Choroid plexus epithelial cell (primary cell): Measurements from ENCODE around the gene BZW1.

Experiments used
- DNase-seq: peaks from one replicate; pipeline ENCODE4 v3.0.0-alpha.2; 2010; ENCODE audit warnings: low read depth
- H3K4me3 ChIP-seq: 2 replicates; pipeline ENCODE4 v1.5.1; 2011; ENCODE audit warnings: low read depth, mild to moderate bottlenecking, control low read depth, low read length, moderate library complexity
- TF ChIP-seq, protein P1 (sequence below): conservative IDR thresholded peaks from 2 replicates; pipeline ENCODE4 v1.5.1; 2011; ENCODE audit warnings: low read depth, mild to moderate bottlenecking, control low read depth, inconsistent platforms, low read length, moderate library complexity

BZW1 gene

DNA sequence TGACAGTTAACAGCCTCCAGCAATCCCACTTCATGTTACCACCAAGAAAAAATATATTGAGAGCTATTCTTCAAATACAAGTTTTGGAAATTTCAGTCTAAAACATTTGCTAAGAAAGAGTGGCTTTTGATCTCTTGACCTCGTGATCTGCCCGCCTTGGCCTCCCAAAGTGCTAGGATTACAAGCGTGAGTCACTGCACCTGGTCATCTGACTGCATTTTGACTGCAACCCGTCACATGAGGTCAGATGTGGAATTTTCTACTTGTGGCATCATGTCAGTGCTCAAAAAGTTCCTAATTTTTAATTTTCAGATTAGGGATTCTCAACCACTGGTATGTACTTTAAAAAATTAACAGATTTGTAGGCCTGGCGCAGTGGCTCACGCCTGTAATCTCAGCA, 61.9 kb downstream of the BZW1 start:
- no peak for DNase-seq
- no peak overlapping the region for H3K4me3 ChIP-seq
- TF ChIP-seq, protein P1, sequence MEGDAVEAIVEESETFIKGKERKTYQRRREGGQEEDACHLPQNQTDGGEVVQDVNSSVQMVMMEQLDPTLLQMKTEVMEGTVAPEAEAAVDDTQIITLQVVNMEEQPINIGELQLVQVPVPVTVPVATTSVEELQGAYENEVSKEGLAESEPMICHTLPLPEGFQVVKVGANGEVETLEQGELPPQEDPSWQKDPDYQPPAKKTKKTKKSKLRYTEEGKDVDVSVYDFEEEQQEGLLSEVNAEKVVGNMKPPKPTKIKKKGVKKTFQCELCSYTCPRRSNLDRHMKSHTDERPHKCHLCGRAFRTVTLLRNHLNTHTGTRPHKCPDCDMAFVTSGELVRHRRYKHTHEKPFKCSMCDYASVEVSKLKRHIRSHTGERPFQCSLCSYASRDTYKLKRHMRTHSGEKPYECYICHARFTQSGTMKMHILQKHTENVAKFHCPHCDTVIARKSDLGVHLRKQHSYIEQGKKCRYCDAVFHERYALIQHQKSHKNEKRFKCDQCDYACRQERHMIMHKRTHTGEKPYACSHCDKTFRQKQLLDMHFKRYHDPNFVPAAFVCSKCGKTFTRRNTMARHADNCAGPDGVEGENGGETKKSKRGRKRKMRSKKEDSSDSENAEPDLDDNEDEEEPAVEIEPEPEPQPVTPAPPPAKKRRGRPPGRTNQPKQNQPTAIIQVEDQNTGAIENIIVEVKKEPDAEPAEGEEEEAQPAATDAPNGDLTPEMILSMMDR = no peak
